ENCODE data around the gene RAPGEF4.

DNA sequence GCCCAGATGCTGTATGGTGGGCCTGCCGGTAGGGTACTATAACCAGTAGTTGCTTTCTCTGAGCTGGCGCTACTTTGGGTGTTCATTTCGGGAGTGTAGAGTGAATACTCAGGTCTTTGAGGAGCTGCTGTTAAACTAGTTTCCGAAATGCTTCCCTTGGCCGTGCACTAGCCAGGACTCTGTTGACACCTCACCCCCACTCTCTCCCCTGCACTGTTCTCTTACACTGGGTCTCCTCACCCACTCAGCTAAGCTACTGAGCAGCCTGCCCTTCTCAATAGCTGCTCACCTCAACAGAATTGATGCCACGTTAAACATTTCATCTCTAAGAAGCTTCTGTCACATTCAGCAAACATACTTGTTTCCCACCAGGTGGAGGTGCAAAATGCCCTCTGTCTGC, 86.9 kb downstream of the RAPGEF4 start:
- TF ChIP-seq POLR2AphosphoS5 (IDR thresholded peaks at IDR 0.05; ENCODE audit: low read depth, low read length) = no peak
- no peak for TF ChIP-seq POLR2A (IDR thresholded peaks at IDR 0.05; ENCODE audit: low read depth, low read length)
- no peak for TF ChIP-seq TAF1 (IDR thresholded peaks at IDR 0.05; ENCODE audit: borderline replicate concordance, low read depth, low read length)
